CD4-positive, alpha-beta T cell treated with Interferon alpha-2 for 1 hour (primary cell): Measurements from ENCODE around the gene ACP2.

Experiments used
- DNase-seq, 2 donors: peaks; one replicate each; pipeline ENCODE4 v3.0.0-alpha.2; 2020 to 2022

Gene ACP2

DNA sequence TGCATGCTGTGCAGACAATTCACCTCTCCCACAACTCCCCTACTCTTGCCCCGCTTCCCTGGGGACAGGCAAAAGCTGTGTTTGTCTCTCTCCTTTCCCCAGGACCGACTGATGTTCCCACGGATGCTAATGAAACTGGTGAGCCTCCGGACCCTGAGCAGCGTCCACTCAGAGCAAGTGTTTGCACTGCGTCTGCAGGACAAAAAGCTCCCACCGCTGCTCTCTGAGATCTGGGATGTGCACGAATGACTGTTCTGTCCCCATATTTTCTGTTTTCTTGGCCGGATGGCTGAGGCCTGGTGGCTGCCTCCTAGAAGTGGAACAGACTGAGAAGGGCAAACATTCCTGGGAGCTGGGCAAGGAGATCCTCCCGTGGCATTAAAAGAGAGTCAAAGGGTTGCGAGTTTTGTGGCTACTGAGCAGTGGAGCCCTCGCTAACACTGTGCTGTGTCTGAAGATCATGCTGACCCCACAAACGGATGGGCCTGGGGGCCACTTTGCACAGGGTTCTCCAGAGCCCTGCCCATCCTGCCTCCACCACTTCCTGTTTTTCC, 19.9 kb upstream of the ACP2 start:
- no peak for DNase-seq

DNA sequence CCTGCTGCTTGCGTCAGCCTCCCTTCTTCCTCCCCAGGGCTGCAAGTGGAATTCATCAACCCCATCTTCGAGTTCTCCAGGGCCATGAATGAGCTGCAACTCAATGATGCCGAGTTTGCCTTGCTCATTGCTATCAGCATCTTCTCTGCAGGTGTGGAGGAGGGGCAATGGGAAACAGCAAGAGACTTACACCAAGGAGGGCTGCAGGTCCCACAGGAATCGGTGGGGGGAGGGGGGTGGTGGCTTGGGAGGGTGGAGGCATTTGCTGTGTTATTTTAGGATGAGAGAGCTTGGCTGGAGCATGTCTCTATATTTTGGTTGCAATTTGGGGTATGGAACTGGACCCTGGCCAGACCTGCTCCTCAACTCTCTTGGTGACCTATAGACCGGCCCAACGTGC, 19.3 kb upstream of the ACP2 start:
- no peak for DNase-seq

DNA sequence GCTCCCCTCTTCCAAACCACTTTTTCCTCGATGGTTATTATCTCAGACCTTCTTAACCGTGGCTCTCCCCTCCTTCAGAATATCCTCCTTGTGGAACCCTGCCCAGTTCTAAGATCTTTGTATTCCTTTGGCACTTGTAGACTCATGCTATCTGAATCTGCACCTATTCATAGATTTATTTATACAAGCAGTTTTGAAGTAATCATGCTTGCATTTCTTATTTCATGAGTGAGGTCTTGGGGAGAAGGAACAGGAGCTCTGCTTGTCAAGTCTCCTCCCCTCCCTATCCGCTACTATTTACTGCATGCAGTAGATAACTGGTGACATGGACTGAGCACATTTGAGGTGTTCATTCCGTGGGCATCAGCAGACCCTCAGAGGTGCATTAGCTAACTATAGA, 15.9 kb upstream of the ACP2 start:
- DNase-seq: no peak

DNA sequence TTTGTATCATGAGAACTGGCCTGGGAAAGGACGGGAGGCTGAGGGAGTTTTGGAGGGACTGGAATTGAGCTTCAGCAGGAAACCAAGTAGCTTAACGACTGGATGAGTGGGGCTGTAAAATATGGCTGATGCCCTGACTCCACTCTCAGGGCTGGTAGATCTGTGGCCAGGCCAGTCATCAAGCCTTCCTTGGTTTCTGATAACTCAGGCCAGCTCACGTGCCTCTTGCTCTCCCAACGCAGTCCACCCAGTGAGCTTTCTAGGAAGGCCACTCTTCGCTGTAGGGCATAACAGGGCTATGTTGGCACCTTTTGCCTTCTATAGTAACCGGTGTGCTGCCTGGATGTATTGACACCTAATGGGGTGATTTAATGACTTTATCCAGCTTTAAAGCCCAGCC, 15.5 kb upstream of the ACP2 start:
- DNase-seq: no peak

DNA sequence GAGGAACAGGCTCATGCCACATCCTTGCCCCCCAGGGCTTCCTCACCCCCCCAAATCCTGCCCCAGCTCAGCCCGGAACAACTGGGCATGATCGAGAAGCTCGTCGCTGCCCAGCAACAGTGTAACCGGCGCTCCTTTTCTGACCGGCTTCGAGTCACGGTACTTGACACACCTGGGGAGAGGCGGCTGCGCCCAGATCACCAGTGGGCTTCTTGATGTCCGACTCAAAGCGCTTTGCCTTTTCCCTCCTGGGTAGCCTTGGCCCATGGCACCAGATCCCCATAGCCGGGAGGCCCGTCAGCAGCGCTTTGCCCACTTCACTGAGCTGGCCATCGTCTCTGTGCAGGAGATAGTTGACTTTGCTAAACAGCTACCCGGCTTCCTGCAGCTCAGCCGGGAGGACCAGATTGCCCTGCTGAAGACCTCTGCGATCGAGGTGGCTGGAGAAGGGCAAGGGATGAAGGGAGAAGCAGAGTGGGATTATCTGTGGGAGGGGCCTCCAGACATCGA, 12.7 kb upstream of the ACP2 start:
- DNase-seq: no peak

DNA sequence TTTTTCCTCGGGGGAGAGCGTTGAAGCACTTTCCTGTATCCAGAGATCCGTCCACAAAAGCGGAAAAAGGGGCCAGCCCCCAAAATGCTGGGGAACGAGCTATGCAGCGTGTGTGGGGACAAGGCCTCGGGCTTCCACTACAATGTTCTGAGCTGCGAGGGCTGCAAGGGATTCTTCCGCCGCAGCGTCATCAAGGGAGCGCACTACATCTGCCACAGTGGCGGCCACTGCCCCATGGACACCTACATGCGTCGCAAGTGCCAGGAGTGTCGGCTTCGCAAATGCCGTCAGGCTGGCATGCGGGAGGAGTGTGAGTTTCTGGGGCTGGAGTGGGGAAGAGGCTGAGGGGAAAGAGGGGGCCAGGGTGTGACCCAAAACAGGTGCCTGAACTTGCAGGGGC, 11.8 kb upstream of the ACP2 start:
- DNase-seq: no peak

DNA sequence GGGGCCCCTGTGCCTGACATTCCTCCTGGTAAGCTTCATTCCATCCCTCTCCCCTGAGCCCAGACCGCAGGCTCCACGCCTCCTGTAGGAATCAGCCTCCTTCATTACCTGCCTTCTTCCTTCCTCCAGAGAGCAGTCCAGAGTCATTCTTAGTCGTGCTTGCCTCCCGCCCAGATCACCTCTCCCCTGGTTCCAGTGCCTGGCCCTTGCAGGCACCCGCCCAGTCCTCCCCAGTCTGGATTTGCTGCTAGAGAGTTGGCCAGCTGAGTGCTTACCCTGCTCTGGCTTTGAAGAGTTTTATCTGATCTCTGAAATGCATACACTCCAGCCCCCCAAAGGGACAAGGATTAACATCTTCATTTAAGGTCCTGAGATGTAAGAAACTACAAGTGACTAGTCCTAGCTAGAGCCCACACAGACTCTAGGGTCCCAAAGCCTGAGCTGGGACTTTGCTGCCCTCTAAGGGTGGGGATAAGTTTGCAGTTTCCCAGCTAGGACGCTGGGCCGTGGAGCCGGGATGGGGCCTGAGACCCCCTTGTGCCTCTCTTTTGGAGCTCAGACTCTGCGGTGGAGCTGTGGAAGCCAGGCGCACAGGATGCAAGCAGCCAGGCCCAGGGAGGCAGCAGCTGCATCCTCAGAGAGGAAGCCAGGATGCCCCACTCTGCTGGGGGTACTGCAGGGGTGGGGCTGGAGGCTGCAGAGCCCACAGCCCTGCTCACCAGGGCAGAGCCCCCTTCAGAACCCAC, 10.8 kb upstream of the ACP2 start:
- peak; percentile 12 to 45 for DNase-seq

DNA sequence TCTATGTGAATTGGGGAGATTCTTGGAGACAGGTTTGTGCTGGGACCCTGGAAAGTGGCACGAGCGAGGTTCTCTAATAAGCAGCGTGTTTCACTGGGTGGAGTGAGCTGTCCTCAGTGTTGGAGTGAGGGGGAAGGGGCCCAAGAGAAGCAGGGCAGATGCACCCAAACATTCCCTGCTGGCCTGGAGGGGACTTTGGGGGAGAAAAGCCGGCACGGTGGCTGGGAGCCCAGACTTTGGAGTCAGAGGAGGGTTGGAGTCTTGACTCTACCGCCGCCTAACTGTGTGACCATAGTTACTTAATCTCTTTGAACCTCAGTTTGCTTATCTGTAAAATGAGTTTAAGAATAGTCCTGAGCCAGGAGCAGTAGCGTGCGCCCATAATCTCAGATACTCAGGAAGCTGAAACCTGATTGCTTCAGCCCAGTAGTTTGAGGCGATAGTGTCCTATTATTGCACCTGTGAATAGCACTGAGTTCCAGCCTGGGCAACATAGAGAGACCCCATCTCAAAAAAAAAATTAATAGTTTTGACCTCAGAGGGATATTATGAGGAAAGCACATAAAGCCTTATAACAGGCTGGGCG, 9.8 kb upstream of the ACP2 start:
- DNase-seq: no peak

DNA sequence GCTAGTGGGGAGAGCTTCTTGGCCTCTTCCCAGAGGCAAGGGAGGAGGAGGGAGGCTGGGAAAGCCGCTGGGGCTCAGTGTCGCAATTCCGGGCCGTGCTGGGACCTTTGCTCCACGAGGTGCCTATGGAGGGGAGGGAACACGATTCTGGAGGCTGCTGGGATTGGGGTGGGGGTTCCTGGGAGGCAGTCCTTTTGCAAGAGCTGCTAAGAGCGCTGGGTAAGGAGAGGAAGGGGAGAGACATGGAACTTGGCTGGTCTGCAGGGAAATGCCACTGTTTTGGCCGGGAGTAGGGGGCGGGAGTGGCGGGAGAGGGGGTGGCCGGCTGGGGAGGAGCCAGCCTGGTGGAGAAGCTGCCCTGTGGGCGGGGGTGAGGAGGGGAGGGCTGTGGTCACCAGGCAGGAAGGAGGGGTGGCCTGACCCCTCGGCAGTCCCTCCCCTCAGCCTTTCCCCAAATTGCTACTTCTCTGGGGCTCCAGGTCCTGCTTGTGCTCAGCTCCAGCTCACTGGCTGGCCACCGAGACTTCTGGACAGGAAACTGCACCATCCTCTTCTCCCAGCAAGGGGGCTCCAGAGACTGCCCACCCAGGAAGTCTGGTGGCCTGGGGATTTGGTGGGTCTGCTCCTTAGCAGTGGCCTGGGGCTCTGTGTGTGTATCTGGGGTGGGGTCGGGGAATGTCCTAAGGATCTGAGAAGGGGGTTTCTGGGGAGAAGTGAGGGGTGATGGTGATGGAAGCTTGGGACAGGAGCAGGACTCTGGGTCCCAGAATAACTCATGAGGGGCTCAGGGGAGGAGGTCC, 9.1 kb upstream of the ACP2 start, which contains the start of gene NR1H3:
NR1H3 (plus strand) TSS at position 480 of the 800 bp plus-strand sequence. CDS start 1,221 bp downstream, outside the sequence.
- peak in 1 of 2 donors; percentile 8 for DNase-seq

DNA sequence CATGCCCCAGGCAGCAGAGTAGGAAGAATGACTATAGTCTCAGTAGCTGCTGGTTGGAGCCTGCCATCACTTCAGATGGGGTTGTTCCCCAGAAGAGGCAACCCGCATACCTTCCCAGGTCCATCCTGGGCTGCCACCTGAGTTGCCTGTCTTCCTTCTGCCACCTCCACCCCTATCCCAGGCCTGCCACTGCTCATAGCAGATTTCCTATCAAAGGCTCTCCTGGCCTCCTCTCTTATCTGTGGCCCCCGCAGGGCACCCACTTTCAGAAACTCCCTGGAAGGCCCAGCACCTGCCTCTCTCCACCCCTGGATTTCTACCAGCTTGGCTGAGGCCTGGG, 8.5 kb upstream of the ACP2 start:
- no peak for DNase-seq

DNA sequence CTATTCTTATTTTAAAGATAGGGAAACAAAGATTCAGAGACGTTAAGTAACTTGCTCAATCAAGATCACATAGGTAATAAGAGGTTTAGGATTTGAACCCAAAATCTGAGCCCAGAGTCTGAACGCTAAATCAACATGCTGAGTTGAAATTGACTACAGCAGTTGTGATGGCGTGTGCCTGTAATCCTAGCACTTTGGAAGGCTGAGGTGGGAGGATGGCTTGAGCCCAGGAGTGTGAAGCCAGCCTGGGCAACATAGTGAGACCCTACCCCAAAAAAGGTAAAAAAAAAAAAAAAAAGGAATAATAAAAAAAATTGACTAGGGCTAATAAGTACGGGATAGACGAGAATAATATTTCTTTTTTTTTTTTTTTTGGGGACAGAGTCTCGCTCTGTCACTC, 7.8 kb upstream of the ACP2 start:
- DNase-seq: no peak

DNA sequence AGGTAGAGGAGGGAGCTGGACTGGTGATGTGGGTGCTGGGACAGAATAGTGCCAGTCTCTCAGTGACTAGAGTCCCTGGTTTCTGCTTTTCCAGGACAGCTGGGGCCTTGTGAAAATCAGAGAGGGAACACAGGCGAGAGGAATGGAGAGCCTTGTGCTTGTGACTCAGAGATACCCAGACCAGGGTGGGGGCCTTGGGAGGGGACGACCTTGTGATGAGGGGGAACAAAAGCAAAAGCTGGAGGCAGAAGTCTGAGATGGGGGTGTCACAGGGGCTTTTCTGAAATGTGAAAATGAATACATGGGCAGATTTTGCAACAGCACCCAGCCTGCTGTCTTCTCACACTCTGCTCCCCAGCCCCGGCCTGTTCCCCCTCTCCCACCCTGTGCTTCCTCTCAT, 5.8 kb upstream of the ACP2 start:
- DNase-seq: no peak

DNA sequence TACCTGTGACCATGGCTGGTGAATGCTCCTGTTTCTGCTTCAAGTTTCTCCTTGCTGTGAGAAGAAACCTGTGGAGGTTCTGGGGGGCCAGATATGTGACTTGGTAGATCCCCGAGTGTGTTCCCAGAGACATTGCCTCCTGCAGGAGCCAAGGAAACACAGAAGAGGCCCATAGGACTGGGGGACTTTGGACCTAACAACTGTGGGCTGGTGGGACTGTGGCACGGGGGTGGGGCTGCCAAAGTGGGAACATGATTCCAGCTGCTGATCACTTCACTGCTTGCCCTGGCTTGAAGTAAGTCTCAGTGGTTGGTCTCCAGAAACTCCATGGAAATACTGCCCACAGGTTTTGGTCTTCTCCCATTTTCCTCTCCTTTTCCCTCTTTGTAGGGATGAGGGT, 5.0 kb upstream of the ACP2 start:
- DNase-seq: no peak

DNA sequence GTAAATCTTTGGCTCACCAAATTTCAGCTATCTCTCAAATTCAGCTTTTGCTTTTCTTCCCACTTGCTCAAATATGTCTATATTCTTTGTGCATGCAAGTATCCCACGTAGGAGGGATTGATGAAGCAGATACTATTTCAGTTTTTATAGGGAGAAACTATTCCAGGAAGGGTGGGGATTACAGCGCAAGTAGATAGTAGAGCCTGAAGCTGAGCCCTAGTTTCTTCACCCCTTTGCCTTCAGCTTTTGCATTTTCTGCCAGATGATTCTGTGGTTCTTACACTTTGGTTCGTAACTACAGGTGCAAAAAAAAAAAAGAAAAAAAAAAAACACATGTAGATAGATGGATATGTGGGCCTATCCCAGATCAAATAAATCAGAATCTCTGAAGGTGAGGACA, 3.1 kb upstream of the ACP2 start:
- no peak for DNase-seq

DNA sequence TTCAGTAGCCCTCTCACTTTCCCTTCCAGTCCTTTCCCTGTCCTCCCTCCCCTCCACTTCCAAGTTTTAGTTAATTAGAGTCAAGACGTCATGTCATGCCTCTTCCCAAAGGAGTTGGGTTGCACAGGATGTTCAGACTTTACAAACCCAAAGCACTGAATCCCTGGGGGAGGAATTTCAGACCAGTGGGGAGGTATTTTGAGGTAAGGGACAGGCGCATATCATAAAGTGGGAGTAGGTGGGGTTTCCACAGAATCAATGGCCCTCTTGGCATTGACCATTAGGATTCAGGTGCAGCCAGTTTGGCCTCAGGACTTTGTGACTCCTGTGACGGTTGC, 733 bp upstream of the ACP2 start:
- no peak for DNase-seq

DNA sequence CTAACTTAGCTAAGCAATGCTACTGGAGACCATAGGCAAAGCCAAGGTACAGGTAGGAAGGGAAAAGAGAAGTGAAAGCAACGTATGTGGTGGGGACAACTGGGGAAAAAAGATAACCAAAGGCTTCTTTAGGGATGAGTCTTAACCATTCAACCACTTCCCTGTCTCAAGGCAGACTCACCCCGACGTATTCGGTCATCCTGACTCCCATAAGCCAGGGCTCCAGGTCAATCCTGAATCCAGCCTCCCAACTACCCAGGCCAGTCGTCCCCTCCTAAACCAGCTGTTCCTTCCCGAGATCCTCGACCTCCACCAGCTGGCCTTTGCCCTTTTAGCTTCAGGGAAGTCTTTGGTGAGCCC, 330 bp downstream of the ACP2 start:
- DNase-seq: no peak

DNA sequence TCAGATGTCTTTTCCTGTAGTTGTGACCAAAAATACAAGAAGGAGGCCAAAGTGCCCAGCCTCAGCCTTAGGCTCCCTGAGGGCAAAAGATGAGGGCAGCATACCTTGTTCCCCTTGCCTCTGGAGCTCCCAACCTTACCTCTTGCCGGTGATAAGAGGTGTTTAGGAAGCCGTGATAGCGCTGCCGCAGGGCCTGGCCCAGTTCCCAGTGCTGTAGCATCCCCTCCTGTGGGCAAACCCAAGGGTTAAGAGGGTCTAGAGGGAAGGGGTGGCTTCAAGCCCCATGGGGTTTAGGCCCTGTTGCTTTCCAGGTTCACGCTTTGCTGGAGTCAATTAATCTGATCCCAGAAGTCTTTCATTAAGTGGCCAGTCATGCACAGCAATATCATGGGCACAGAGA, 1.1 kb downstream of the ACP2 start:
- no peak for DNase-seq

DNA sequence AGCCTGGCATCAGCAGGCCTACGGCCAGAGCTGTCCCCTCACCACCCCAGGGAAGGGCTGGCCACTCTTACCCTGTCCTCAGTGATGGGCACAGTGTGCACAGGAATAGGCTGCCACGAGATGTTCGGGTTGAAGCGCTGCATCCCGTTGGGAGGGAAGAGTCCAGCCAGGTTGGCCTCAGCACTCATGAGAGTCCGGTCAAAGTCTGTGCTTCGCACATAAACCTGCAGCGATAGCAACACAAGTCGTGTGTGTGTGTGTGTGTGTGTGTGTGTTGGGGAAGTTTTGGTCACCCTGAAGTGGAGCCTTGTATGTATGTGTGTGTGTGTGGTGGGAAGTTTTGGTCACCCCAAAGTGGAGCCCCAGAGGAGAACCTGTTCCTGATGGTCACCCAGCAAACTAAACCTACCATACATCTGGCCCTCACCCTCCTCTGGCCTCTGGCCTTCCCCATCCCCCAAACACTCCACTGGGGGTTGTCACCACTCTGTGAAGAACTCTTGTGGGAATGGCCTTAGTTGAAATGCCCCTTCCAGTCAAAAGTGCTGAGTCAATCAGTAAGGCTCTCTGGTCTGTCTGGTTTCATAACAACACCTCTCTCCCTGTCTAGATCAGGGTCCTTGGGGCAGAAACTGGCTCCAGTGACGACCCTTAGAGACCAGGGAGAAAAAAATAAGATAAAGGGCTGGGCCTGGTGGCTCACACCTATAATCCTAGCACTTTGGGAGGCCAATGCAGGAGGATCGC, 2.8 kb downstream of the ACP2 start:
- DNase-seq: no peak

DNA sequence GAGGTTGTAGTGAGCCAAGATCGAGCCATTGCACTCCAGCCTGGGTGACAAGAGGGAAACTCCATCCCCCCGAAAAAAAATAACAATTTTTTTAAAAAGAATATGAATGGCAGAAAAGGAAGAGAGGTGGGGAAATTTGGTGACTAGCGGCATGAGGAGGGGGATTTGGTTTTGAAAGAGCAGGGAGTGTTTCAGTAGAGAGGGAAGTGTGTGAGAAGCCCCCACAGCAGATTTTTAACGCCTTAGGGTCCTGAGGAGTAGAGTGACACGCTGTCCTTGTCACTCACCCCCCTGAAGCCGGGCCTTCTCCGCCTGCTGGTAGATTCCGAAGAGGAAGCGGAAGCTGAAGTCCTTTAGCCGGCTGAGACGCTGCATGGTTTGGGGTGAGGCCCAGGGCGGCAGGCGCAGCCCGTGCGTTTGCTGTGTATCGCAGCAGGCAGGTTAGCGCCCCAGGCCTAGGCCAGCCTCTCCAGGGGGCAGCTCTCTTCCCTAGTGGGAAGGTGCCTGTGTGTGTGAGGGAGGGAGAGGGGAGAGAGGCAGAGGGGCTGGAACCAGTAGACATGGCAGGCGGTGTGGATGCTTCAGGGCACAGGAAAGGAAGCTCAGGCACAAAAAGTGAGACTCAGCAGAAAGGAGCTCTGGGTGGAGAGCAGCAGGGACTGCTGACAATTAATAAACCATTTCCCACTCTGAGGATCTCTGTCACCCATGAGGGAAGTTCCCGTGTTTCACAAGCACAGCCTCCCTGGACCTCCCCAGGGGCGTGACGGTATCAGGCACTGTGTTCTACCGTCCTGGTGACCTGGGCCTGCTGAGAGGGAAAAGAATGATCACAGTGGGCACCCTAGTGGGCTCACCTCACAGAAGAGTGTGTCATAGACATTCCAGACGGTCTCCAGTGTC, 3.9 kb downstream of the ACP2 start:
- peak in 1 of 2 donors; percentile 9 for DNase-seq

DNA sequence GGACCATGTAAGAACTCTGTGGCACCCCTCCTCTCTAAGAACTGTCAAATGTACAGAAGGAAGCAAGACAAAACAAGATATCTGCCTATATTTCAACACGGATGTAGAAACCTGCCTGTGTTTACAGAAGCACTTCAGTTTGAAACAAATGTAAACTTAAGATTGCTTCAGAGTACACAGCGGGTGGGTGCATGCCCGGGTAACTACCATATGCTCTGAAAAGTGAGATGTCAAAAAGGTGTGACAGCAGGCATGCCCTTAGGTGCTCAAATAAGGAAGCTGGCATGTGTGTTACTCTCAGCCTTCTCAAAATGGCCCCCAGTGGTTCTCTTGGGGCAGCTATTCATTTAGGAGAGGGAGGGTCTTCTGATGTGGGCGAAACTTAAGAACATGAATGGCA, 5.2 kb downstream of the ACP2 start:
- DNase-seq: no peak

DNA sequence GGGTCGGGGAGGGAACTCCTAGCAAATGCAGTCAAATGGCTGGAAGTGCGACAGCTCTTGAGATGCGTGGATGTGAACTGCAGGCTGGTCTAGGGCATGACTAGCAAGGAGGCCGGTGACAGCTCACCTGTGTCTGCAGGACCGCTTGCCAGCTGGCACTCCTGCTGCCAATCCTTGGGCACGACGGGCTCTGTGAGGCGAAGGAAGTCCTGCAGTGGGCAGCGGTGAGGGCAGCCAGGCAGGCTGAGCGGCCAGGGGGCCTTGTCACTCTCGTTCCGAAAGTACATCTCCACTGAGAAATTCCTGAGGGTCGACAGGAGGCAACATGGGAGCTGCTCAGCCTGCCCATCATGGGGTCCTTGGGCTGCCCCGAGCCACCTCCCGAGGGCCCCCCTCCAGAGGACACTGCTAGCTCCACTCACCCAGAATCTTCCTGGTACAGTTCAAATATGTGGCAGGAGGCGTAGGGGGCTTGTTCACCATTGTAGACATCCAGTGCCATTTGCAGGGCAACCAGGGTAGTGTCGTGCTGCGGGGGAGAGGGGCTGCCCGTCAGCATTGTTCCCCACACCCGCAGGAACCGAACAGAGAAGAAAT, 5.9 kb downstream of the ACP2 start:
- no peak for DNase-seq

DNA sequence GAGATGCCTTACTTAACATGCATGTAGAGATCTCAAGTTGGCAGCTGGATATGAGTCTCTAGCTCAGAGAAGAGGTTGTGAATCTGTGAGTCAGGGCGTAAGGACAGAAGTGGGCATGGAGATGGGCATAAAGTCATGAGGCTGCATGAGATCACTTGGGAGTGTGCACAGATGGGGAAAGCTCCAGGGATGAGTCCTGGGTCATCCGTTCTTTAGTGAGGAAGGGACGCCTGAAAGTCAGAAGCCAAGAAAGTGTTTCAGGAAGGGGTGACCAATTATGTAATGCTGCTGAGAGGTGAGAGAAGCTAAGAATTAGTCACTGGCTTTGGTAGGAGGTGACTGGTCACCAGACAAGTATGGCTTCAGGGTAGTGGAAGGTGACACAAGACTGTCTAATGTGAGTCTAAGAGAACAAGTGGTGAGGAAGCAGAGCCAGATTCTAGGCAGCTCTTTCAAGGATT, 6.7 kb downstream of the ACP2 start:
- DNase-seq: no peak
